ENCODE measurements around the gene DSCAML1. TPM values are rescaled to one million over a fixed set of nuclear protein-coding genes. Genes with fewer than 3 reads are reported as not detected.

Gene DSCAML1
- total RNA-seq, 4 donors from 2014 or later = 0.54 to 1.8 (median 0.99) TPM

GRCh38 chr11:117840881-117841550, 44.0 kb upstream of the DSCAML1 start:
- Histone ChIP-seq H3K27ac (no peak overlapping the region), H3K4me1 (no peaks in the 10 kb centered on the region), H3K27me3 (no peaks in the 10 kb centered on the region), H3K4me3 (replicated peaks in 1 of 3) (no peak overlapping the region), H3K9me3 (no peaks in the 10 kb centered on the region), H3K36me3 (peaks cover 3 to 4% of the 10 kb centered on the region in 2 donors)
- intact Hi-C loops (cut with DNase I) = no loop called here
- TF ChIP-seq POLR2A (IDR thresholded peaks at IDR 0.05) = no peak
- TF ChIP-seq, protein P1, sequence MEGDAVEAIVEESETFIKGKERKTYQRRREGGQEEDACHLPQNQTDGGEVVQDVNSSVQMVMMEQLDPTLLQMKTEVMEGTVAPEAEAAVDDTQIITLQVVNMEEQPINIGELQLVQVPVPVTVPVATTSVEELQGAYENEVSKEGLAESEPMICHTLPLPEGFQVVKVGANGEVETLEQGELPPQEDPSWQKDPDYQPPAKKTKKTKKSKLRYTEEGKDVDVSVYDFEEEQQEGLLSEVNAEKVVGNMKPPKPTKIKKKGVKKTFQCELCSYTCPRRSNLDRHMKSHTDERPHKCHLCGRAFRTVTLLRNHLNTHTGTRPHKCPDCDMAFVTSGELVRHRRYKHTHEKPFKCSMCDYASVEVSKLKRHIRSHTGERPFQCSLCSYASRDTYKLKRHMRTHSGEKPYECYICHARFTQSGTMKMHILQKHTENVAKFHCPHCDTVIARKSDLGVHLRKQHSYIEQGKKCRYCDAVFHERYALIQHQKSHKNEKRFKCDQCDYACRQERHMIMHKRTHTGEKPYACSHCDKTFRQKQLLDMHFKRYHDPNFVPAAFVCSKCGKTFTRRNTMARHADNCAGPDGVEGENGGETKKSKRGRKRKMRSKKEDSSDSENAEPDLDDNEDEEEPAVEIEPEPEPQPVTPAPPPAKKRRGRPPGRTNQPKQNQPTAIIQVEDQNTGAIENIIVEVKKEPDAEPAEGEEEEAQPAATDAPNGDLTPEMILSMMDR (IDR thresholded peaks at IDR 0.05) = no peak
- WGBS, 2 donors = 93% methylated on average over 11 of the region's 11 CpGs
- DNase-seq = no peak

DNA sequence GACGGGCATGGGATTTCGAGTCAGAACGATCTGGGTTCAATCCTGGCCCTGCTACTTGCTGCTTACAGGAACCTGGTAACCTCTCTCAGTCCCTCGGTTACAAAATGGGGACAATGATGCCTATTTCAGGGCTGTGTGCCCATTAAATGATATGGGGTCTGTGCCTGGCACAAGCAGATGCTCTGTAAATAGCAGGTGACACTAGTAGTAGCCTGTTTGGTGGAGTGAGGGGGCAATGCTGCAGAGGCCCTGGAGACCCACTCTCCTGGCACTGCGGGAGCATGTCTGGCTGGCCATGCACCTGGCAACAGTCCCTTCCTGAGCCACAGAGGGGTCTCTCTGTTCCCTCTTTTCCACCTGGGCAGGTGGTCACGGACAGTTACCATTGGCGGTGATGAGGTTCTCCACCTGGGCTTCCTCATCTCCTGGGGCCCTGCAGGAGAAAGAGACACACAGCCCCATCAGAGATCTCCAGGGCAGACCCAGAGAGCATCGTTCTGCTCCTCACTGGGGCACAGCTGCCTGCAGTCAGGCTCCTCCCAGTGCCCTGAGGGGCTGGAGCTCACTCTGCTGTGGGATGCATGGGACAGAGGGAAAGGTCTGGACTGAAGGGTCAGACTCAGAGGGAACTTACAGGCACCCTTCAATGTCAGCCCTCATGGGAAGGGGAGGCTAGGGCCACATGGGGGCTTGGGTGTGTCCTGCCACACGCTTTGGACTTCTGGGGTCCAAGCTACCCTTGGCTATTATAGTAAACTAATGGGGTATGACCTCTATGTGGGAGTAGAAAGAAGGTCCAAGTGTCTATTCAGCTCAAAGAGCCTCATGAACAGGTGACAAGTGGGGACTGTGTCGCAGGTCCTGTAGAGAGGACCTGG, 43.2 kb upstream of the DSCAML1 start:
- Histone ChIP-seq H3K4me3 (replicated peaks in 1 of 3) (no peak overlapping the region), H3K36me3 (peaks cover 3 to 4% of the 10 kb centered on the region in 2 donors), H3K27me3 (no peaks in the 10 kb centered on the region), H3K9me3 (no peaks in the 10 kb centered on the region), H3K27ac (no peak overlapping the region), H3K4me1 (no peaks in the 10 kb centered on the region)
- TF ChIP-seq, protein P1 (IDR thresholded peaks at IDR 0.05) = no peak
- TF ChIP-seq POLR2A (IDR thresholded peaks at IDR 0.05) = no peak
- intact Hi-C loops (cut with DNase I) = no loop called here
- DNase-seq = no peak
- WGBS, 2 donors = 83 to 92% methylated on average over 8 to 10 of the region's 10 CpGs

DNA sequence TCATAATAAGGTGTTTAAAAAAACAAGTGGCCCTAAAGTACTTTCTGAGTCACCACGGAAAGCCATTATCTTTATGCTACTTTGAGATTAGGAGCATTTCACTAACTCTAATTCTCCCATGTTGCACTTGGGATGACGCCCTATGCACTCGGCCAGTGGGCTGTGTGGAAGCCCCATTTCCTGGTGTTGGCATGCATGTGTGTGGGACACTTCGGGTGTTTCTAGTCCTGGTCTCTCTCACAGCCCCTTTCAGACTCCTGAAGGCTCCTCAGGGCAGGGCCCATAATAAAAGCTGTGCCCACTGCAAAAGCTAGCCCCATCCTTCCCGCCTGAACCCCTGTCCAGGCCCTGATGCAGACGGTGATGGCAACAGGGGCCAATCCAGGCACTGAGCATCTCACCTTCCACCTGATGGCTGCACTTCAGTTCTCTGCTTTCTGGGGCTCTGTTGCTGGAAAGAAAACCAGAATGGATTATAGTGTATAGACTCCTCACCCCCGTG, 42.4 kb upstream of the DSCAML1 start:
- Histone ChIP-seq H3K4me3 (replicated peaks in 1 of 3) (no peak overlapping the region), H3K27me3 (no peaks in the 10 kb centered on the region), H3K9me3 (no peaks in the 10 kb centered on the region), H3K27ac (no peak overlapping the region), H3K4me1 (no peaks in the 10 kb centered on the region), H3K36me3 (peaks cover 3 to 4% of the 10 kb centered on the region in 2 donors)
- DNase-seq = no peak
- WGBS, 2 donors = 78 to 89% methylated on average over 7 of the region's 7 CpGs
- TF ChIP-seq, protein P1 (IDR thresholded peaks at IDR 0.05) = no peak
- no peak for TF ChIP-seq POLR2A (IDR thresholded peaks at IDR 0.05)
- intact Hi-C loops (cut with DNase I) = no loop called here

DNA sequence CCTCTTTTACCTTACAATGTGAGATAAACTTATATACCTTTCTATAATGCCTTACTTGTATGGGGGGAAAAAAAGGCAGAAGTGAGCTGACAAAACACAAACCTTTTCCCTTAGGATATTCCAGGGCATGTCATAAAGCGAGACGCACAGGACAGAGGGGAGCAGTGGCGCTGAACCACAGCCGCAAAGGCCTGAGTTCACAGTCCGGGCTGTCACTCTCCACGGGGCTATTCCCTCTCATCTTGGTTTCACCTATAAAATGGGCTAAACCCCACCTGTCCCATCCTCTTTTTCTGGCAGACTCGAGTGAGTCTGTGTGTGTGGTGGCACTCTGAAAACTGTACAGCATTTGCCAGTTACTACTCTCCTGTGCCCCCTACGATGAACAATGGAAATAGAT, 41.9 kb upstream of the DSCAML1 start:
- no peak overlapping the region for H3K4me3 ChIP-seq (replicated peaks in 1 of 3)
- H3K9me3 ChIP-seq = no peaks in the 10 kb centered on the region
- peaks cover 3 to 4% of the 10 kb centered on the region in 2 donors for H3K36me3 ChIP-seq
- intact Hi-C loops (cut with DNase I) = no loop called here
- WGBS, 2 donors = 73 to 78% methylated on average over 8 of the region's 8 CpGs
- H3K27ac ChIP-seq = no peak overlapping the region
- H3K27me3 ChIP-seq = no peaks in the 10 kb centered on the region
- H3K4me1 ChIP-seq = peaks cover 2 to 4% of the 10 kb centered on the region in 2 donors
- TF ChIP-seq, protein P1 (IDR thresholded peaks at IDR 0.05) = no peak
- no peak for DNase-seq

DNA sequence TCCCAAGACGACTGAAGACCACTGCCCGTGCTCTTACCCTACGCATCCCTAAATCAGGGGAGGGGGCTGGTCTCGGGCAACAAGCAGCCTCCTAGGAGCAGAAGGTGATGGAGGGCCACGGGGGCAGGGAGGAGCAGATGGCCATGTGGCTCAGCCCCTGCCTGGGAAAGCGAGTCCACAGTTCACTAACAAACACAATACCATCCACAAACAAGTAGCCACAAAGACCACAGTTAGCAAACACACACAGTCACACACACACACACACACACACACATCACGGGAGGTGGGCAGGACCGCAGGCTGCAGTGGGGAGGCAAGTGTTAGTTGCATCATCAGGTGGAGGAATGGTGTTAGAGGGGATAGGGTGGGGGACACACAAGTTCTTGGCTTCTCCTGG, 40.8 kb upstream of the DSCAML1 start:
- Histone ChIP-seq H3K27ac (no peak overlapping the region), H3K4me3 (replicated peaks in 1 of 3) (no peak overlapping the region), H3K9me3 (no peaks in the 10 kb centered on the region), H3K36me3 (peaks cover 3 to 4% of the 10 kb centered on the region in 2 donors), H3K4me1 (peaks cover 11 to 16% of the 10 kb centered on the region in 2 donors), H3K27me3 (no peaks in the 10 kb centered on the region)
- intact Hi-C loops (cut with DNase I) = no loop called here
- DNase-seq = no peak
- no peak for TF ChIP-seq POLR2A (IDR thresholded peaks at IDR 0.05)
- 68 to 80% methylated on average over 8 of the region's 8 CpGs for WGBS, 2 donors
